Parathyroid adenoma (tissue), 2 donors: ENCODE measurements around the gene FTL.

ENCODE experiments used
- H2AFZ ChIP-seq: fragments of 300-600 bp; sonication (generic); one replicate; pipeline ENCODE4 v1.7.0; 2017; ENCODE audit warnings: antibody characterized with exemption, mild to moderate bottlenecking
- H3K27ac ChIP-seq: fragments of 300-600 bp; sonication (generic); one replicate; pipeline ENCODE4 v1.7.0; 2017
- H3K27me3 ChIP-seq: fragments of 300-600 bp; sonication (generic); one replicate; pipeline ENCODE4 v1.7.0; 2017; ENCODE audit warnings: low read length; ENCODE audit not compliant: control insufficient read depth, insufficient read depth
- H3K36me3 ChIP-seq: fragments of 300-600 bp; sonication (generic); one replicate; pipeline ENCODE4 v1.7.0; 2017; ENCODE audit warnings: low read length; ENCODE audit not compliant: control insufficient read depth, insufficient read depth
- H3K4me1 ChIP-seq: fragments of 300-600 bp; sonication (generic); one replicate; pipeline ENCODE4 v1.7.0; 2017; ENCODE audit warnings: control low read depth
- H3K4me2 ChIP-seq: fragments of 300-600 bp; sonication (generic); one replicate; pipeline ENCODE4 v1.7.0; 2017; ENCODE audit warnings: low read length
- H3K4me3 ChIP-seq: fragments of 300-600 bp; sonication (generic); one replicate; pipeline ENCODE4 v1.7.0; 2017; ENCODE audit warnings: low read depth, low read length
- H3K79me2 ChIP-seq: fragments of 300-600 bp; sonication (generic); one replicate; pipeline ENCODE4 v1.7.0; 2017; ENCODE audit warnings: control low read depth
- H3K9ac ChIP-seq: fragments of 300-600 bp; sonication (generic); one replicate; pipeline ENCODE4 v1.7.0; 2017; ENCODE audit warnings: mild to moderate bottlenecking
- H3K9me3 ChIP-seq: fragments of 300-600 bp; sonication (generic); one replicate; pipeline ENCODE4 v1.7.0; 2017; ENCODE audit warnings: low read length; ENCODE audit not compliant: control insufficient read depth
- CTCF ChIP-seq: fragments of 300-600 bp; sonication (generic); IDR thresholded peaks from one replicate; pipeline ENCODE4 v1.7.0; 2017; ENCODE audit warnings: antibody characterized with exemption, mild to moderate bottlenecking
- donor health status: primary hyperparathyroidism.

FTL gene

GRCh38 chr19:48999481-49000325, 34.6 kb downstream of the FTL start:
- peak; percentile 48 for TF ChIP-seq CTCF
- Histone ChIP-seq H3K27me3 (no peaks in the 10 kb centered on the region), H3K4me2 (no peak overlapping the region), H3K4me1 (no peaks in the 10 kb centered on the region), H3K79me2 (peaks cover 6% of the 10 kb centered on the region), H3K9ac (no peak overlapping the region), H3K9me3 (no peaks in the 10 kb centered on the region), H3K27ac (no peak overlapping the region), H3K4me3 (no peak overlapping the region), H3K36me3 (no peaks in the 10 kb centered on the region), H2AFZ (no peak overlapping the region)

GRCh38 chr19:49004133-49004532, 39.0 kb downstream of the FTL start:
- Histone ChIP-seq H3K27me3 (no peaks in the 10 kb centered on the region), H3K27ac (no peak overlapping the region), H3K36me3 (no peaks in the 10 kb centered on the region), H3K9ac (no peak overlapping the region), H3K4me2 (no peak overlapping the region), H3K79me2 (no peaks in the 10 kb centered on the region), H3K4me3 (no peak overlapping the region), H2AFZ (no peak overlapping the region), H3K4me1 (no peaks in the 10 kb centered on the region), H3K9me3 (no peaks in the 10 kb centered on the region)
- TF ChIP-seq CTCF = no peak

- TF ChIP-seq CTCF = no peak
- H3K4me2 ChIP-seq = no peak overlapping the region
- no peak overlapping the region for H2AFZ ChIP-seq
- H3K27ac ChIP-seq = no peak overlapping the region
- H3K9ac ChIP-seq = no peak overlapping the region
- no peaks in the 10 kb centered on the region for H3K4me1 ChIP-seq
- no peaks in the 10 kb centered on the region for H3K27me3 ChIP-seq
- no peak overlapping the region for H3K4me3 ChIP-seq
- no peaks in the 10 kb centered on the region for H3K36me3 ChIP-seq
- no peaks in the 10 kb centered on the region for H3K79me2 ChIP-seq
- no peaks in the 10 kb centered on the region for H3K9me3 ChIP-seq
Observed at GRCh38 chr19:49004964-49005614, 40.0 kb downstream of the FTL start.

GRCh38 chr19:49006905-49007304, 41.8 kb downstream of the FTL start:
- Histone ChIP-seq H3K27ac (no peak overlapping the region), H3K9ac (no peak overlapping the region), H3K79me2 (no peaks in the 10 kb centered on the region), H3K4me3 (no peak overlapping the region), H3K4me1 (no peaks in the 10 kb centered on the region), H3K4me2 (no peak overlapping the region), H3K27me3 (no peaks in the 10 kb centered on the region), H2AFZ (no peak overlapping the region), H3K36me3 (no peaks in the 10 kb centered on the region), H3K9me3 (no peaks in the 10 kb centered on the region)
- TF ChIP-seq CTCF = no peak
